Astrocyte (in vitro differentiated cells and primary cell): Measurements from ENCODE around the gene MRRF. TPM values are rescaled to one million over a fixed set of nuclear protein-coding genes. Genes with fewer than 3 reads are reported as not detected.

ENCODE experiments used
- DNase-seq: peaks from one replicate; pipeline ENCODE4 v3.0.0-alpha.2; 2010; ENCODE audit warnings: low read depth
- FAIRE-seq: peaks from 2 replicates; lab custom pipeline; 2011; peaks lifted over from hg19 to GRCh38; lab: Jason Lieb, UNC
- H2AFZ ChIP-seq: 2 replicates; pipeline ENCODE4 v1.6.0; 2012; ENCODE audit warnings: low read depth, low read length, inconsistent platforms
- H3K27ac ChIP-seq: 2 replicates; pipeline ENCODE4 v1.5.1; 2011; ENCODE audit warnings: low read depth, low read length, inconsistent platforms
- H3K27me3 ChIP-seq: 2 replicates; pipeline ENCODE4 v1.6.0; 2011; ENCODE audit warnings: low read length, inconsistent platforms; ENCODE audit not compliant: insufficient read depth
- H3K36me3 ChIP-seq: 2 replicates; pipeline ENCODE4 v1.5.1; 2011; ENCODE audit warnings: low read length, inconsistent platforms; ENCODE audit not compliant: insufficient read depth
- H3K4me1 ChIP-seq: 2 replicates; pipeline ENCODE4 v1.5.1; 2011; ENCODE audit warnings: low read length, inconsistent platforms; ENCODE audit not compliant: insufficient read depth
- H3K4me2 ChIP-seq: 2 replicates; pipeline ENCODE4 v1.6.0; 2012; ENCODE audit warnings: low read length, inconsistent platforms
- H3K4me3 ChIP-seq: 2 replicates; pipeline ENCODE4 v1.5.1; 2011; ENCODE audit warnings: low read depth, mild to moderate bottlenecking, low read length, inconsistent platforms; ENCODE audit not compliant: insufficient read depth
- H3K79me2 ChIP-seq: 2 replicates; pipeline ENCODE4 v1.6.0; 2012; ENCODE audit warnings: mild to moderate bottlenecking, low read length, inconsistent platforms; ENCODE audit not compliant: insufficient read depth
- H3K9ac ChIP-seq: 2 replicates; pipeline ENCODE4 v1.6.0; 2012; ENCODE audit warnings: mild to moderate bottlenecking, low read length, inconsistent platforms
- H3K9me3 ChIP-seq: 2 replicates; pipeline ENCODE4 v1.5.1; 2012; ENCODE audit warnings: low read depth, mild to moderate bottlenecking, low read length, inconsistent platforms; ENCODE audit not compliant: insufficient read depth
- H4K20me1 ChIP-seq: 2 replicates; pipeline ENCODE4 v1.6.0; 2012; ENCODE audit warnings: low read length, inconsistent platforms; ENCODE audit not compliant: insufficient read depth
- H3K27ac Mint-ChIP-seq: one replicate; pipeline ENCODE4 v1.8.0; 2021; ENCODE audit warnings: mild to moderate bottlenecking, mixed read lengths; ENCODE audit not compliant: unreplicated experiment
- H3K27me3 Mint-ChIP-seq: one replicate; pipeline ENCODE4 v1.8.0; 2021; ENCODE audit warnings: low read depth, mixed read lengths; ENCODE audit not compliant: unreplicated experiment
- H3K36me3 Mint-ChIP-seq: one replicate; pipeline ENCODE4 v1.8.0; 2021; ENCODE audit warnings: low read depth, mixed read lengths; ENCODE audit not compliant: unreplicated experiment
- H3K4me1 Mint-ChIP-seq: one replicate; pipeline ENCODE4 v1.8.0; 2021; ENCODE audit warnings: low read depth, mixed read lengths; ENCODE audit not compliant: unreplicated experiment
- H3K4me3 Mint-ChIP-seq: one replicate; pipeline ENCODE4 v1.8.0; 2021; ENCODE audit warnings: mild to moderate bottlenecking, moderate library complexity, mixed read lengths; ENCODE audit not compliant: unreplicated experiment
- H3K9me3 Mint-ChIP-seq: one replicate; pipeline ENCODE4 v1.8.0; 2021; ENCODE audit warnings: mild to moderate bottlenecking, mixed read lengths; ENCODE audit not compliant: unreplicated experiment
- EZH2 ChIP-seq: IDR thresholded peaks from 2 replicates; pipeline ENCODE4 v1.6.1; 2012; ENCODE audit warnings: mild to moderate bottlenecking, low read length, inconsistent platforms; ENCODE audit not compliant: insufficient read depth
- total RNA-seq: library from RNA; stranded (reverse); gene quantifications from 2 replicates; pipeline ENCODE4 v1.2.1, GENCODE V29; 2021
- TF ChIP-seq, protein P1 (sequence below): IDR thresholded peaks from 2 replicates; pipeline ENCODE4 v1.5.1; 2011; ENCODE audit warnings: low read depth, mild to moderate bottlenecking, inconsistent platforms, low read length, moderate library complexity; ENCODE audit not compliant: insufficient read depth

Gene MRRF
- total RNA-seq, 1 donor from 2014 or later: 24.0 TPM

DNA sequence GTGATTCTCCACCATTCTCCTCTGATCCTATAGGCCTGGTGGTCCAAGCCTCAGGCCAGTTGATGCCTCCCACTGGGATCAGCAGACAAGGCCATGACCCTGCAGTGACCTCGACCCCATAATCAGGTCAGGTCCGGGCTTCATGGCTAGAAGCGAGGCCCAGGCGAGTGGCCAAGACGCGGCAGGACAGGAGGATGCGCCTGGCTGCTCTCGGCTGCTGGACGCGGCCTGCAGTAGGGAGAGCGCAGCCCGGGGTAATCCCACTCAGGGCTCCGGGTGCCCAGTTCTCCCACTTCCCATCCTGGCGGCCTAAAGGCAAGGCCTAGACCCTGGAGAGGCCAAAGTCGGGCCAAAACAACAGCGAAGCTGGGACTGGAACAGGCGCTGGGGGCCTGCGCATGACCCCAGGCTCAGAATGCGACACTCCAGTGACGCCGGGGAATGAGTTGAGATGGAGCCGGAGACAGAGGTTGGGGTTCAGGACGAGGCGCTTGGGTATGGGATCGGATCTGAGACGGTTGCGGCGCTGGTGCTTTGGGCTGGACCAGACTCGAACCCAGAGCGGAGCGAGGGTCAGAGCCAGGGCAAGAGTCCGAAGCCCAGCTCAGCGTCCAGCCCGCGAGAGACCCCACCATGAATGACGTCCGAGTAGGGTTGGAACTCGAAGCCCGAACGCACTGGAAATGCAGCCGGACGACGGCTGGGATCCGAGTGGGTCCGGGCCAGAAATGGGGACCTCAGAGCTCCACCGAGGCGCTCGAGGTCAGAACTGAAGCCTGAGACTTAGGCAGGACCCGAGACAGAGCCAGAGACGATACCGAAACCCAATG is 39.2 kb upstream of the MRRF start:
- H3K79me2 ChIP-seq: no peaks in the 10 kb centered on the region
- peaks cover 90% of the 10 kb centered on the region for H3K27me3 ChIP-seq
- H2AFZ ChIP-seq: peak overlapping the region; percentile 18
- H4K20me1 ChIP-seq: peaks cover 12% of the 10 kb centered on the region
- peak overlapping the region; percentile 58 for H3K27ac Mint-ChIP-seq
- H3K9ac ChIP-seq: no peak overlapping the region
- H3K27me3 Mint-ChIP-seq: peaks cover 65% of the 10 kb centered on the region
- H3K4me1 Mint-ChIP-seq: peaks cover 2% of the 10 kb centered on the region
- peaks cover 17% of the 10 kb centered on the region for H3K9me3 Mint-ChIP-seq
- peaks cover 3% of the 10 kb centered on the region for H3K9me3 ChIP-seq
- H3K4me3 Mint-ChIP-seq: no peak overlapping the region
- H3K4me3 ChIP-seq: peak overlapping the region; percentile 17
- FAIRE-seq (no peak), DNase-seq (no peak)
- no peak overlapping the region for H3K27ac ChIP-seq
- peaks cover 8% of the 10 kb centered on the region for H3K4me1 ChIP-seq
- H3K36me3 Mint-ChIP-seq: peaks cover 3% of the 10 kb centered on the region
- no peaks in the 10 kb centered on the region for H3K36me3 ChIP-seq
- peak overlapping the region; percentile 39 for H3K4me2 ChIP-seq
- TF ChIP-seq EZH2: no peak
- TF ChIP-seq, protein P1, sequence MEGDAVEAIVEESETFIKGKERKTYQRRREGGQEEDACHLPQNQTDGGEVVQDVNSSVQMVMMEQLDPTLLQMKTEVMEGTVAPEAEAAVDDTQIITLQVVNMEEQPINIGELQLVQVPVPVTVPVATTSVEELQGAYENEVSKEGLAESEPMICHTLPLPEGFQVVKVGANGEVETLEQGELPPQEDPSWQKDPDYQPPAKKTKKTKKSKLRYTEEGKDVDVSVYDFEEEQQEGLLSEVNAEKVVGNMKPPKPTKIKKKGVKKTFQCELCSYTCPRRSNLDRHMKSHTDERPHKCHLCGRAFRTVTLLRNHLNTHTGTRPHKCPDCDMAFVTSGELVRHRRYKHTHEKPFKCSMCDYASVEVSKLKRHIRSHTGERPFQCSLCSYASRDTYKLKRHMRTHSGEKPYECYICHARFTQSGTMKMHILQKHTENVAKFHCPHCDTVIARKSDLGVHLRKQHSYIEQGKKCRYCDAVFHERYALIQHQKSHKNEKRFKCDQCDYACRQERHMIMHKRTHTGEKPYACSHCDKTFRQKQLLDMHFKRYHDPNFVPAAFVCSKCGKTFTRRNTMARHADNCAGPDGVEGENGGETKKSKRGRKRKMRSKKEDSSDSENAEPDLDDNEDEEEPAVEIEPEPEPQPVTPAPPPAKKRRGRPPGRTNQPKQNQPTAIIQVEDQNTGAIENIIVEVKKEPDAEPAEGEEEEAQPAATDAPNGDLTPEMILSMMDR: no peak

DNA sequence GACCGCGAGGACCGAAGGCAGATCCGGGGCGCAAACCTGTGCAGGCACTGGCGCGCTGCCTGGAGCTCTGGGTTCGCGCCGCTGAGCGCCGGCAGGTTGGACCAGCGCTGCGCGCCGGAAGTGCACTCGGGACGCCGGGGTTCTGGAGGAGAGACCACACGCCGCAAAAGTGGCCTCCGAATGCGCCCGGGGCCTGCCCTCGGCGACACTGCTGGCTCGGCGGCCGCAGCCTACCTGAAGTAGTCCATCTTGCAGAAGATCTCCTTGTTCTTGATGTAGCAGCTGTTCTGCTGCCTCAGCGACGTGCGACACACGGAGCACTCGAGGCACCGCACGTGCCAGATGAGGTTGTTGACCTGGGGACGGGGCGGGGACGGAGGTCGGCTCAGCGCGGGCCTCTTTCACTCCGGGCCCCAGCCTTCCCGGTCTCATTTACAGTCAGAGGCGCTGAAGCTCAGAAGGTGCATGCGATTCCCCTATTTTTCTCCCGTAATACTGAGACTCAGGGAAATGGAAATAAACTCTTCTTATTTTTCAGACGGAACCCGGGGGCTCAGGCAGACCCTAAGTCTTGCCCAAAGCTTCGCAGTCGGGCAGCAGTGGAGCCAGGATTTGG is 38.4 kb upstream of the MRRF start:
- no peak overlapping the region for H3K27ac ChIP-seq
- peaks cover 59% of the 10 kb centered on the region for H3K27me3 Mint-ChIP-seq
- H3K4me3 Mint-ChIP-seq: no peak overlapping the region
- FAIRE-seq: no peak
- TF ChIP-seq EZH2: peak; percentile 98
- TF ChIP-seq, protein P1: no peak
- no peaks in the 10 kb centered on the region for H3K79me2 ChIP-seq
- H3K27ac Mint-ChIP-seq: peak overlapping the region; percentile 58
- peaks cover 2% of the 10 kb centered on the region for H3K4me1 Mint-ChIP-seq
- peaks cover 3% of the 10 kb centered on the region for H3K36me3 Mint-ChIP-seq
- H3K4me3 ChIP-seq: peak overlapping the region; percentile 17
- peaks cover 90% of the 10 kb centered on the region for H3K27me3 ChIP-seq
- peak overlapping the region; percentile 39 for H3K4me2 ChIP-seq
- H3K9me3 ChIP-seq: peaks cover 3% of the 10 kb centered on the region
- peak overlapping the region; percentile 18 for H2AFZ ChIP-seq
- H4K20me1 ChIP-seq: peaks cover 5% of the 10 kb centered on the region
- no peaks in the 10 kb centered on the region for H3K36me3 ChIP-seq
- peaks cover 8% of the 10 kb centered on the region for H3K4me1 ChIP-seq
- H3K9me3 Mint-ChIP-seq: peaks cover 17% of the 10 kb centered on the region
- no peak overlapping the region for H3K9ac ChIP-seq
- DNase-seq: no peak
